Retinal pigment epithelial cell (primary cell): ENCODE measurements around the gene KLF8.
"Not testable (repeated sequence)": the region's sequence is repeated elsewhere in the genome, so short reads cannot be mapped to it uniquely, and the experiment has no call there.

Experiments
- DNase-seq: peaks from one replicate; pipeline ENCODE4 v3.0.0-alpha.2; 2010; ENCODE audit warnings: low read depth
- H3K4me3 ChIP-seq: 2 replicates; pipeline ENCODE4 v1.5.1; 2011; ENCODE audit warnings: mild to moderate bottlenecking, low read length, control low read depth, moderate library complexity
- TF ChIP-seq, protein P1 (sequence below): conservative IDR thresholded peaks from 2 replicates; pipeline ENCODE4 v1.5.1; 2011; ENCODE audit warnings: low read depth, low read length, control low read depth, inconsistent platforms

The KLF8 gene

DNA sequence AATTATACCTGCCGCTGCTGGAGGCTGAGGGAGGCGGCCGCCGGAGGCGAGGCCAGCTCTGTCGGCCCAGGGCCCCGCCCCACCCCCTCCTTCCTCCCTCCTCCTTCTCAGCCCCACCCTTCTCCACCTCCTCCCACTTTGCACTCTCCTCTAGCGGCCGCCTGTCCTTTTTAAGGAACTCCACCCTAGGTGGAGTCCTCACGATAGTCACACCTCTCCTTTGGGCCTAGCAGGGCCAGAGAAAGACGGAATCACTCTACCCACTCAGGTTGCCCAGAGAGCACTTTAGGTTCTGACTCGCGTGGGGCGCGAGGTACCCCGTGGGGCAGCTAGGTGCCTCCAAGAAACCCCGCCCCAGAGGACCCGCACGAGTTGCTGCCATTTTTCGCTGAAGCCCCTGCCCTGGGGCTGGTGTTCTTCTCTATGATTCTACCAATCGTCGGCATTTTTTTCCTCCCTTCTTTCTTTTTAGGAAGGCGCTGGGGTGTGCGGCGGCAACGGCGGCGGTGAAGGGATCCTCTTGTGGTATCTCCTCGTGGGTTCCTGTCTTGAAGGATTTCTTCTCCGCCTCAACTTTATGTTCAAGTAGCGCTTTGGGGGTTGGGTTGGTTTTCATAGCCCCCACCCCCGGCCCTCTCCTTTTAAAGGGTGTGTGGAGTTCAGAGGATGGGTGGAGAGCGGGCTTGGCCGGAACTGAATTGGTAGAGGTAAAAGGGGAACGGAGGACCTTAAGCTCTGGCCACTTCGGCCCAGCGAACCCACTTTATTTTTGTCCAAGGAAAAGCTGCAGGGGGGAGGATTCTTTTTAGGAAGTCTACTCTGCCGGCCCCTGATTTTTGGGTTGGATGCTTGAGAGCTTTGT is at the start of gene KLF8:
TSS of gene KLF8 (plus strand) at position 136 of the 862 bp plus-strand sequence. CDS start 979 bp downstream, outside the sequence.
- TF ChIP-seq, protein P1, sequence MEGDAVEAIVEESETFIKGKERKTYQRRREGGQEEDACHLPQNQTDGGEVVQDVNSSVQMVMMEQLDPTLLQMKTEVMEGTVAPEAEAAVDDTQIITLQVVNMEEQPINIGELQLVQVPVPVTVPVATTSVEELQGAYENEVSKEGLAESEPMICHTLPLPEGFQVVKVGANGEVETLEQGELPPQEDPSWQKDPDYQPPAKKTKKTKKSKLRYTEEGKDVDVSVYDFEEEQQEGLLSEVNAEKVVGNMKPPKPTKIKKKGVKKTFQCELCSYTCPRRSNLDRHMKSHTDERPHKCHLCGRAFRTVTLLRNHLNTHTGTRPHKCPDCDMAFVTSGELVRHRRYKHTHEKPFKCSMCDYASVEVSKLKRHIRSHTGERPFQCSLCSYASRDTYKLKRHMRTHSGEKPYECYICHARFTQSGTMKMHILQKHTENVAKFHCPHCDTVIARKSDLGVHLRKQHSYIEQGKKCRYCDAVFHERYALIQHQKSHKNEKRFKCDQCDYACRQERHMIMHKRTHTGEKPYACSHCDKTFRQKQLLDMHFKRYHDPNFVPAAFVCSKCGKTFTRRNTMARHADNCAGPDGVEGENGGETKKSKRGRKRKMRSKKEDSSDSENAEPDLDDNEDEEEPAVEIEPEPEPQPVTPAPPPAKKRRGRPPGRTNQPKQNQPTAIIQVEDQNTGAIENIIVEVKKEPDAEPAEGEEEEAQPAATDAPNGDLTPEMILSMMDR: no peak
- H3K4me3 ChIP-seq: no peak within 1 kb of the TSS
- DNase-seq: no peak

DNA sequence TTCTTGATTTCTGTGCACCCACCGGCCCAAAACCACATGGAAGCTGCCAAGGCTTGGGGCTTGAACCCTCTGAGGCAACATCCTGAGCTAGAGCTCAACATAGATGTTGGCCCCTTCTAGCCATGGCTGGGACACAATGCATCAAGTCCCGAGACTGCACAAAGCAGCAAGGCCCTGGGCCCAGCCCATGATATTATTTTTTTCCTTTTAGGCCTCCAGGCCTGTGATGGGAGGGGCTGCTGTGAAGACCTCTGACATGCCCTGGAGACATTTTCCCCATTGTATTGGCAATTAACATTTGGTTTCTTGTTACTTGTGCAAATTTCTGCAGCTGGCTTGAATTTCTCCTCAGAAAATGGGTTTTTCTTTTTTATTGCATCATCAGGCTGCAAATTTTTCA is 25.2 kb upstream of the KLF8 start:
- DNase-seq, H3K4me3 ChIP-seq: not testable (repeated sequence)

DNA sequence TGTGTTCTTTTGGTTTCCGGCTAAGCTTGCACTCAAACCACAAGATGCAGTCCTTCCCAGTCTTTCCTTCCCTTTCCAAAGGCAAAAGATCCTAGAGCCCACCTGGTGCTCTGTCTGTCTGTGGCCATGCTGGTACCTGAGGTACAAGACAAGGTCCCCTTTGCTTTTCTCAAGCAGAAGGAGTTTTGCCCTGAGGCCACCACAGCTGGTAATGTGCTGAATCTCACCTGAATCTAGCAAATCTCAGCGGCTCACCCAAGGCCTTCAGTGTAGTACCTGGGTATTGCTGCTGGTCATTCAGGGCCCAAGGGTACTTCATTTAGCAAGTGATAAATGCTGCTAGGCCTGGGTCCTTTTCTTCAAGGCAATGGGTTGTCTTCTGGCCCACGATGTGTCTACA is 20.5 kb upstream of the KLF8 start:
- no peak overlapping the region for H3K4me3 ChIP-seq
- DNase-seq: no peak
- TF ChIP-seq, protein P1: no peak

DNA sequence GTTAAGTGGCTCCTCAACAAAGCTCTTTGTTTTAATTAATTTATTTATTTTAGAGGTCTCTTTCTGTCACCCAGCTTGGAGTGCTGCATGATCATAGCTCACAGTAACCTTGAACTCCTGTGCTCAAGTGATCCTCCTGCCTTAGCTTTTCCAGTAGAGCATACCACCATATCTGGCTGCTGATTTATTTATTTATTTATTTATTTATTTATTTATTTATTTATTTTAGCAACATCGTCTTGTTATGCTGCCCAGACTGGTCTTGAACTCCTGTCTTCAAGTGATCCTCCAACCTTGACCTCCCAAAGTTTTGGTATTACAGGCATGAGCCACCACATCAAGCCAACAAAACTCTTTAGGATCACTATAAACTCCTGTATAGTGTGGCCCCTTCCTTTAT is 15.8 kb upstream of the KLF8 start:
- DNase-seq: no peak
- TF ChIP-seq, protein P1: no peak
- H3K4me3 ChIP-seq: no peak overlapping the region

DNA sequence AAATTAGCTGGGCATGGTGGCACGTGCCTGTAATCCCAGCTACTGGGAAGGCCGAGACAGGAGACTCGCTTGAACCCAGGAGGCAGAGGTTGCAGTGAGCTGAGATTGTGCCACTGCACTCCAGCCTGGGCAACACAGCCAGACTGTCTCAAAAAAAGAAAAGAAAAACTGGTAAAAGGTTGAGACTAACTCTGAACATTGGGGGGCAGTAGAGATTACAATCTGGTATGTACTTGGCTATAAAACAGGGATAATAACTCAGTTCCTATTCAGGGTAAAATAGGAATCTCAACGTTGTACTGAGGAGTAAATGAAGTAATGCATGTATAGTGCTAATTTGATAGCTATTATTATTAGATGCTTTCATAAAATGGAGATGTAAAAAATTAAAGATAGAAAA is 12.5 kb upstream of the KLF8 start:
- H3K4me3 ChIP-seq: no peak overlapping the region
- DNase-seq: no peak
- TF ChIP-seq, protein P1: no peak

DNA sequence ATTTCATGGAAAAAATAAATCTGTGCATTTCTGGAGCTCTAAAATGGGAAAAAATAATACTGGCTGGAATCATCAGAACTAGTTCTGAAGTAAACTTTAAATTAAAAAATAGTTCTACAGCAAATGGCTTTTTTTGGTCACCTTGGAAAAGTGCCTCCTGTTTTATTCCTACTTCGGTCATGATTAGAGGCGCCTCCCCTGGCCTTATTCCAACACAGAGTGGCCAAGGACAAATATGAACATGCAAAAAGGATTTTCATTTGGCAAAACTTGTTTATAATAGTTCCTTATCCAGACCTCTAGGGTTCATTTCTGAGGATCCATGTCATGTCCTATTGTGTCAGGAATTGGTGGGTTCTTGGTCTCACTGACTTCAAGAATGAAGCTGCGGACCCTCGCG is 11.1 kb upstream of the KLF8 start:
- no peak for DNase-seq
- TF ChIP-seq, protein P1: no peak
- H3K4me3 ChIP-seq: no peak overlapping the region

DNA sequence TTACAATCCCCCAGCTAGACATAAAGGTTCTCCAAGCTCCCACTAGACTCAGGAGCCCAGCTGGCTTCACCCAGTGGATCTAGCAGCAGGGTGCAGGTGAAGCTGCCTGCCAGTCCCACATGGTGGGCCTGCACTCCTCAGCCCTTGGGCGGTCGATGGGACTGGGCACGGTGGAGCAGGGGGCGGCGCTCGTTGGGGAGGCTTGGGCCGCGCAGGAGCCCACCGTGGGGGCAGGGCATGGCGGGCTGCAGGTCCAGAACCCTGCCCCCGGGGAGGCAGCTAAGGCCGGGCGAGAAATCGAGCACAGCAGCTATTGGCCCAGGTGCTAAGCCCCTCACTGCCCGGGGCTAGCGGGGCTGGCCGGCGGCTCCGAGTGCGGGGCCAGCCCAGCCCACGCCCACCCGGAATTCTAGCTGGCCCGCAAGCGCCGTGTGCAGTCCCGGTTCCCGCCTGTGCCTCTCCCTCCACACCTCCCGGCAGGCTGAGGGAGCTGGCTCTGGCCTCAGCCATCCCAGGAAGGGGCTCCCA is 9.6 kb upstream of the KLF8 start:
- TF ChIP-seq, protein P1: no peak
- no peak overlapping the region for H3K4me3 ChIP-seq
- DNase-seq: no peak
